ENCODE data around the gene MED15. TPM values are rescaled to one million over a fixed set of nuclear protein-coding genes. Genes with fewer than 3 reads are reported as not detected.

Gene MED15
- total RNA-seq, 1 experiment from 2014 or later, result 94.7 TPM

DNA sequence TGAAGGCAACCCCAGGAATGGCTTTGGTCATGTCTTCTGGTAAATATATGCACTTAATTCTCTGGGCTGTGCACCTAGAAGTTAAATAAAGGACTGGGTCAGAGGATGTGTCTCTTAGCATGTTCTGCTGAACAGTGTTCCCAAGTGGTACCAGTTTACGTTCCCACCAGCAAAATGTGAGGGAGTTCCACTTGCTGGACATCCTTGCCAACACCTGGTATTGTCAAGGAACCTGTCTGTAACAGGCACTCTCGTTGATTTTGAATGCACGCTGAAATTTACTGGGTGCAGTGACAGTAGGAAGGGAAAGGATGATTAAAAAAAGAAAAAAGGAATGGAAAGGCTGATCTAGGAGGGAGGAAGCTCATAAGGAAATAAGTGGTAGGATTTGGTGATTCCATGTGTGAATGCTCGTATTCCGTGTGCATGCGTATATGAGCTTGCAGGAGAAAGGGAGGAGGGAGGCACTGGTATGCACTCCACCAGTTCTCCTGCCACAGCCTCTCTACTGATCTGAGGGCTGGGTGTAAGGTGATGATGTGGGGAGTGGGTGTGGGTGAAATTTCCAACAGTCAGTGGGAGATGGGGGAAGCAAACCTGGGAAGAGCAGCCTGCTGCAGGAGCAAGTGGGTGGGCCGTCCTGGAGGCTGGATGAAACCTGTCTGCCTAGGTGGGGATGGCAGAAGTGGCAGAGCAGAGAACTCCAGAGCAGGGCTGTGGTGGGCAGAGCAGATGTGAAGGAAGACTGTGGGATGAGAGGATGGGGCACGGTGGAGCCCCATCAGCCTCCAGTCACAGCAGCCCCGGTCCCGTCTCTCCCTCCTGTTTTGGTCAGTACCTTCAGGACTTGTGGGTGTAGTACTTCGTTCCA, 15.0 kb downstream of the MED15 start:
- Histone ChIP-seq H3K4me3 (ENCODE audit: low read depth, low read length) (no peak overlapping the region), H3K36me3 (ENCODE audit: control insufficient read depth, insufficient read depth, low read length) (no peaks in the 10 kb centered on the region; the same call in none of the 2 replicates), H3K27me3 (replicated peaks; ENCODE audit: control insufficient read depth, insufficient read depth, low read length) (no peaks in the 10 kb centered on the region), H3K4me1 (peaks cover 11% of the 10 kb centered on the region), H3K9me3 (no peaks in the 10 kb centered on the region)
- ChIA-PET POLR2A (no interaction called here), CTCF (no interaction called here)
- Mint-ChIP-seq H3K27ac (ENCODE audit: unreplicated experiment) (no peak overlapping the region), H3K4me3 (ENCODE audit: unreplicated experiment) (no peak overlapping the region), H3K27me3 (ENCODE audit: insufficient read depth, unreplicated experiment) (no peaks in the 10 kb centered on the region), H3K9me3 (ENCODE audit: unreplicated experiment) (no peaks in the 10 kb centered on the region), H3K36me3 (ENCODE audit: insufficient read depth, unreplicated experiment) (peaks cover 62% of the 10 kb centered on the region), H3K4me1 (ENCODE audit: low read depth, unreplicated experiment) (peaks cover 20% of the 10 kb centered on the region)
- intact Hi-C loops (cut with micrococcal nuclease; ENCODE audit: unreplicated experiment), result no loop called here
- DNase-seq, result no peak
- BruUV-seq (replicated peaks), result no TSS peak
- TF ChIP-seq, protein P1, sequence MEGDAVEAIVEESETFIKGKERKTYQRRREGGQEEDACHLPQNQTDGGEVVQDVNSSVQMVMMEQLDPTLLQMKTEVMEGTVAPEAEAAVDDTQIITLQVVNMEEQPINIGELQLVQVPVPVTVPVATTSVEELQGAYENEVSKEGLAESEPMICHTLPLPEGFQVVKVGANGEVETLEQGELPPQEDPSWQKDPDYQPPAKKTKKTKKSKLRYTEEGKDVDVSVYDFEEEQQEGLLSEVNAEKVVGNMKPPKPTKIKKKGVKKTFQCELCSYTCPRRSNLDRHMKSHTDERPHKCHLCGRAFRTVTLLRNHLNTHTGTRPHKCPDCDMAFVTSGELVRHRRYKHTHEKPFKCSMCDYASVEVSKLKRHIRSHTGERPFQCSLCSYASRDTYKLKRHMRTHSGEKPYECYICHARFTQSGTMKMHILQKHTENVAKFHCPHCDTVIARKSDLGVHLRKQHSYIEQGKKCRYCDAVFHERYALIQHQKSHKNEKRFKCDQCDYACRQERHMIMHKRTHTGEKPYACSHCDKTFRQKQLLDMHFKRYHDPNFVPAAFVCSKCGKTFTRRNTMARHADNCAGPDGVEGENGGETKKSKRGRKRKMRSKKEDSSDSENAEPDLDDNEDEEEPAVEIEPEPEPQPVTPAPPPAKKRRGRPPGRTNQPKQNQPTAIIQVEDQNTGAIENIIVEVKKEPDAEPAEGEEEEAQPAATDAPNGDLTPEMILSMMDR (IDR thresholded peaks at IDR 0.05; ENCODE audit: insufficient read depth in 1 of 2, low read depth in 1 of 2, low read length in 1 of 2, severe bottlenecking in 1 of 2, unreplicated experiment in 1 of 2), result no peak

DNA sequence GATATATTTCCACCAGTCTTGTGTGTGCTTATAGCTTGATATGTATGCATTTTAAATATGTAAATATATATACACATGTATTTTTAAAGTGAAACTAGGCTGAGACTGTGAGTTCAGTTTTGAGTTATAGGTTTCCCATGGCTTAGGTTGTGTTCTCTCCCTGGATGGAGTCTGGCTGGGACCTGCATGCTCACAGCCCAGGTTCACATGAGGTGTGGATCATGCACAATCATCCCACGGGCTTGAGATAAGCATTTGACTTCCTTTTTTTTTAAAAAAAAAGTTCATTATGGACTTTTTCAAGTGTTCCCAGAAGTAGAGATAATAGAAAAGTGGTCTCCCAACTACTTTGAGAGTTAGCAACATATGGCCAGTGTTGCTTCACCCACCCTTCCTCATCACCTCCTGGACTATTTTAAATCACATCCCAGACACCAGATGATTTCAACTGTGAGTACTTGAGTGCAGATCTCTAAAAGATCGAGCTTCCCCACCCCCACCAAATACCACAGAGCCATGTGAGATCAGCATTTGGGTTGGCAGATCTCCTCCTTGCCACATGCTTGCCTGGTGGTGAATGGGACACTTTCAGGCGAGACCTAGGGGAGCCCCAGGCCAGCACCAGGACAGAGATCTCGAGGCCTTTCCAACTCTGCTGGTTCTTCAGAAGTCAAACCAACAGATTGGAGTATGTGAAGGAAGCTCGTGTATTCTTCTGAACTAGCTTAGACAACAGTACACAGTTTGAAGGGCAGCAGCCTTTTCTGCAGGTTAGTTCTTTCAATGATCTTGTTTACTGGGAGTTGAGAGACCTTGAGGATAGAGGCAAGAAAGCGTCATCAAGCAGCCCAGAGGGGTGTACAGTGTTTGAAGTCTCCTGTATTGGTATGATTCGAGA, 15.9 kb downstream of the MED15 start:
- H3K27me3 Mint-ChIP-seq (ENCODE audit: insufficient read depth, unreplicated experiment), result no peaks in the 10 kb centered on the region
- H3K4me3 Mint-ChIP-seq (ENCODE audit: unreplicated experiment), result no peak overlapping the region
- Histone ChIP-seq H3K4me1 (peaks cover 11% of the 10 kb centered on the region), H3K36me3 (ENCODE audit: control insufficient read depth, insufficient read depth, low read length) (peaks cover 4% of the 10 kb centered on the region), H3K4me3 (ENCODE audit: low read depth, low read length) (no peak overlapping the region), H3K27me3 (replicated peaks; ENCODE audit: control insufficient read depth, insufficient read depth, low read length) (no peaks in the 10 kb centered on the region), H3K9me3 (no peaks in the 10 kb centered on the region)
- no peaks in the 10 kb centered on the region for H3K9me3 Mint-ChIP-seq (ENCODE audit: unreplicated experiment)
- TF ChIP-seq, protein P1 (IDR thresholded peaks at IDR 0.05; ENCODE audit: insufficient read depth in 1 of 2, low read depth in 1 of 2, low read length in 1 of 2, severe bottlenecking in 1 of 2, unreplicated experiment in 1 of 2), result no peak
- H3K4me1 Mint-ChIP-seq (ENCODE audit: low read depth, unreplicated experiment), result peaks cover 20% of the 10 kb centered on the region
- peak overlapping the region; percentile 65 for H3K27ac Mint-ChIP-seq (ENCODE audit: unreplicated experiment)
- POLR2A ChIA-PET, result no interaction called here
- no peak for DNase-seq
- H3K36me3 Mint-ChIP-seq (ENCODE audit: insufficient read depth, unreplicated experiment), result peaks cover 66% of the 10 kb centered on the region
- CTCF ChIA-PET, result interaction anchor here (1.0 kb wide), 1 partner anchor 105 kb away, joined by 3 read pairs; no protein-coding TSS in a partner anchor
- intact Hi-C loops (cut with micrococcal nuclease; ENCODE audit: unreplicated experiment), result no loop called here
- no TSS peak for BruUV-seq (replicated peaks)

DNA sequence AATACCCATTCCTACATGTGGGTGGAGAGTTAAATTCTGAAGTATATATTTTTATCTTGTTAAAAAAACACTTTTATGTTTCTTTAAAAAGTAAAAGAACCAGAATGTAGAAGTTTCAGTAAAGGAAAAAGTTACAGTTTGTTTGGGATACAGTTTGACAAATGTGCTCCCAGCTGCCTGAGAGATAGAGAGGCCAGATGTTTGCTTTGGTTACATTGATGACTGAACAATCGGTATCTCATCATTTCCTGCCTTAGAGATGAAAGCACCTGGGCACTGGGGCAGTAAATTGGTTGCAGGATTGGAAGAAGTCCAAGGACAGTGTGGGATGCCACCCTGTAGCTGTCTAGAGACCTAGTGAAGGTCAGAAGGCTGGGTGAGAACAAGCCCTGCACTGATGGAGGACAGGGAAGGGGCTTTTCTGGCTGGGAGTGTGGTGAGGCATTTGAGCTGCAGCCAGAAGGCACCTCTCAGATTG, 16.6 kb downstream of the MED15 start:
- no peak for DNase-seq
- ChIA-PET POLR2A (no interaction called here), CTCF (interaction anchor here (1.0 kb wide), 1 partner anchor 106 kb away, joined by 3 read pairs; no protein-coding TSS in a partner anchor)
- intact Hi-C loops (cut with micrococcal nuclease; ENCODE audit: unreplicated experiment), result no loop called here
- H3K4me1 ChIP-seq, result peaks cover 11% of the 10 kb centered on the region
- no peak overlapping the region for H3K4me3 ChIP-seq (ENCODE audit: low read depth, low read length)
- no peaks in the 10 kb centered on the region for H3K9me3 ChIP-seq
- H3K9me3 Mint-ChIP-seq (ENCODE audit: unreplicated experiment), result no peaks in the 10 kb centered on the region
- peaks cover 8% of the 10 kb centered on the region for H3K36me3 ChIP-seq (ENCODE audit: control insufficient read depth, insufficient read depth, low read length)
- H3K27ac Mint-ChIP-seq (ENCODE audit: unreplicated experiment), result peak overlapping the region; percentile 65
- peaks cover 20% of the 10 kb centered on the region for H3K4me1 Mint-ChIP-seq (ENCODE audit: low read depth, unreplicated experiment)
- no peak overlapping the region for H3K4me3 Mint-ChIP-seq (ENCODE audit: unreplicated experiment)
- H3K27me3 Mint-ChIP-seq (ENCODE audit: insufficient read depth, unreplicated experiment), result no peaks in the 10 kb centered on the region
- TF ChIP-seq, protein P1 (IDR thresholded peaks at IDR 0.05; ENCODE audit: insufficient read depth in 1 of 2, low read depth in 1 of 2, low read length in 1 of 2, severe bottlenecking in 1 of 2, unreplicated experiment in 1 of 2), result no peak
- BruUV-seq (replicated peaks), result no TSS peak
- peaks cover 70% of the 10 kb centered on the region for H3K36me3 Mint-ChIP-seq (ENCODE audit: insufficient read depth, unreplicated experiment)
- H3K27me3 ChIP-seq (replicated peaks; ENCODE audit: control insufficient read depth, insufficient read depth, low read length), result no peaks in the 10 kb centered on the region

Measured in Caco-2 (cell line).